Skin of body (tissue), 3 donors: Measurements from ENCODE around the gene STAB1. TPM values are rescaled to one million over a fixed set of nuclear protein-coding genes. Genes with fewer than 3 reads are reported as not detected.

Experiments used
- DNase-seq: peaks from one replicate; lab custom pipeline; 2025; lab: John Stamatoyannopoulos, UW
- small RNA-seq: library from RNA; depleted of rRNA; stranded (forward); fragments of <200 nt; gene quantifications from one replicate; pipeline ENCODE3, GENCODE V24; 2014; ENCODE audit warnings: low replicate concordance
- total RNA-seq: library from RNA; depleted of rRNA; stranded (reverse); fragments of >200 nt; gene quantifications from one replicate; pipeline ENCODE4 v1.2.3, GENCODE V29; 2014

The STAB1 gene
- total RNA-seq, 1 donor from 2014 or later, result 42.4 TPM

GRCh38 chr3:52557011-52557960, 62.1 kb downstream of the STAB1 start:
- DNase-seq, result no peak

GRCh38 chr3:52558436-52558835, 63.3 kb downstream of the STAB1 start:
- no peak for DNase-seq

GRCh38 chr3:52561028-52561747, 66.0 kb downstream of the STAB1 start:
- DNase-seq, result no peak

GRCh38 chr3:52563984-52564383, 68.8 kb downstream of the STAB1 start:
- no peak for DNase-seq

GRCh38 chr3:52568069-52568468, 72.9 kb downstream of the STAB1 start:
- no peak for DNase-seq

- no peak for DNase-seq
Observed at GRCh38 chr3:52570076-52570475, 74.9 kb downstream of the STAB1 start.

- no peak for DNase-seq
Observed at GRCh38 chr3:52572221-52572620, 77.1 kb downstream of the STAB1 start.

Small RNAs within 50 kb of the gene (small RNA-seq; reads per million reads assigned to genes)
- gene RNU6-856P (not detected), gene RNU6ATAC16P (not detected)

Other genes with a start within 250 kb of the STAB1 start
- gene PPM1M, start 249.6 kb upstream of the STAB1 start, total RNA-seq, result 9.5 TPM
- gene WDR82, start 216.7 kb upstream of the STAB1 start, total RNA-seq, result 61.7 TPM
- 7.0 TPM for gene GLYCTK, start 207.5 kb upstream of the STAB1 start, total RNA-seq
- gene DNAH1, start 179.0 kb upstream of the STAB1 start, total RNA-seq, result 5.4 TPM
- 63.9 TPM for gene BAP1, start 85.3 kb upstream of the STAB1 start, total RNA-seq
- gene PHF7, start 84.7 kb upstream of the STAB1 start, total RNA-seq, result 6.6 TPM
- gene SEMA3G, start 50.2 kb upstream of the STAB1 start, total RNA-seq, result 16.2 TPM
- 98.9 TPM for gene TNNC1, start 41.3 kb upstream of the STAB1 start, total RNA-seq
- 74.1 TPM for gene NISCH, start 39.7 kb upstream of the STAB1 start, total RNA-seq
- gene NT5DC2, start 38.5 kb downstream of the STAB1 start, total RNA-seq, result 32.7 TPM
- 1.4 TPM for gene UQCC5, start 41.3 kb downstream of the STAB1 start, total RNA-seq
- gene PBRM1, start 190.6 kb downstream of the STAB1 start, total RNA-seq, result 83.4 TPM
- gene GNL3, start 190.7 kb downstream of the STAB1 start, total RNA-seq, result 109 TPM
- 86.9 TPM for gene GLT8D1, start 210.5 kb downstream of the STAB1 start, total RNA-seq
- gene SPCS1, start 210.8 kb downstream of the STAB1 start, total RNA-seq, result 40.1 TPM